Tibial nerve (tissue), 4 donors: Measurements from ENCODE around the gene ITGB7. TPM values are rescaled to one million over a fixed set of nuclear protein-coding genes. Genes with fewer than 3 reads are reported as not detected.

Experiments
- DNase-seq, 2 donors: peaks; one replicate each; pipeline ENCODE4 v3.0.0-alpha.2; 2019; ENCODE audit warnings: low spot score in 2 of 2
- H3K27ac ChIP-seq, 4 donors: fragments of 200-600 bp; sonication (generic) in 3 of 4; one replicate each; pipeline ENCODE4 v1.5.1; 2017 to 2019; ENCODE audit warnings: mild to moderate bottlenecking in 1 of 4
- H3K27me3 ChIP-seq, 2 donors: fragments of 200-600 bp; sonication (generic) in 1 of 2; one replicate each; pipeline versions ENCODE4 v1.5.1 to v1.6.0; 2017 to 2019
- H3K36me3 ChIP-seq, 3 donors: fragments of 200-600 bp; sonication (generic); one replicate each; pipeline ENCODE4 v1.5.1; 2018 to 2019
- H3K4me1 ChIP-seq, 4 donors: fragments of 200-600 bp; sonication (generic) in 3 of 4; one replicate each; pipeline ENCODE4 v1.5.1; 2017 to 2019
- H3K4me3 ChIP-seq, 4 donors: fragments of 200-600 bp; sonication (generic) in 3 of 4; one replicate each; pipeline ENCODE4 v1.5.1; 2017 to 2019; ENCODE audit warnings: mild to moderate bottlenecking in 1 of 4, moderate library complexity in 1 of 4
- H3K9me3 ChIP-seq, 4 donors: fragments of 200-600 bp; sonication (generic) in 3 of 4; one replicate each; pipeline ENCODE4 v1.5.1; 2017 to 2019
- EP300 ChIP-seq, 2 donors: sonication (generic); formaldehyde crosslinking; IDR thresholded peaks; one replicate each; pipeline ENCODE4 v1.6.1; 2017; ENCODE audit warnings: antibody characterized with exemption in 2 of 2, mild to moderate bottlenecking in 1 of 2
- POLR2A ChIP-seq, 2 donors: fragments of 450-650 bp; IDR thresholded peaks; one replicate each; pipeline ENCODE4 v1.6.1; 2017; ENCODE audit warnings: antibody characterized with exemption in 2 of 2, mild to moderate bottlenecking in 2 of 2, moderate library complexity in 2 of 2
- WGBS, 2 donors: methylation state at CpG; one replicate each; pipeline ENCODE4 v1.1.5; 2018; 5-methylcytosine and 5-hydroxymethylcytosine counted together
- total RNA-seq, 4 donors: library from RNA; depleted of rRNA; stranded (reverse); fragments of >200 nt; gene quantifications; one replicate each; pipeline ENCODE4 v1.1.0, GENCODE V29; 2016
- TF ChIP-seq, protein P1 (sequence below), 5 experiments: fragments of 200-600 bp in 3 of 5; fragments of 450-650 bp in 2 of 5; sonication (generic) in 3 of 5; IDR thresholded peaks; one replicate each; pipeline ENCODE4 v1.5.1; 2016 to 2019; ENCODE audit warnings: antibody characterized with exemption in 5 of 5, mild to moderate bottlenecking in 3 of 5, moderate library complexity in 2 of 5

ITGB7 gene
- total RNA-seq, 4 donors from 2014 or later = 3.6 to 15.1 (median 8.9) TPM

DNA sequence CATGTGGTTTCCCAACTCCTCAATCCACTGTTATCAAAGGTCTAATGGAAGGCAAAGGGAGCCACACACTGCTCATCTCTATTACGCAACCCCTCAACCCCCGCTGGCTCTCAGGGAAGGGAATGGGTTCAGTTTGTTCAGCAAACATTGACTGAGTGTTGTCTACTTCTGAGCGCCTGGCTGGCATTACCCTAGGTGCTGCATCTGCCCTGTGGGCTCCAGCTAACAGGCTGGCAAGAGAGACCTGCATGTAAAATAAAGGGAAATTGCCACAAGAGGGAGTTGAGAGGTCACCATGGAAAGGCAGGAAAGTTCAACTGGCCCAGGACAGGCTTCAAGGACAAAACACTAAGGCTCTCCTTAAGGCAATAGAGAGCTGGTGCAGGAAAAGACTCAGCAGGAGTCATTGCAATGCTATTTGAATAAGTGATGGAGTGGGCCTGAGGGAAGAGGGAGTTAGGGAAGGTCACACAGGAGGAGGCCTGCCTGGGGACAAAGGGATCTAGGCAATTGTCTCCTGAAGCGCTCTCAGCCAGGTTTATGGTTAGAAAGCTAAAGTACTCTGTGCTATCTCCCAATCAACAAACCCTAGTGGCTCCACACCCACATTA, 32.1 kb downstream of the ITGB7 start:
- TF ChIP-seq, protein P1, sequence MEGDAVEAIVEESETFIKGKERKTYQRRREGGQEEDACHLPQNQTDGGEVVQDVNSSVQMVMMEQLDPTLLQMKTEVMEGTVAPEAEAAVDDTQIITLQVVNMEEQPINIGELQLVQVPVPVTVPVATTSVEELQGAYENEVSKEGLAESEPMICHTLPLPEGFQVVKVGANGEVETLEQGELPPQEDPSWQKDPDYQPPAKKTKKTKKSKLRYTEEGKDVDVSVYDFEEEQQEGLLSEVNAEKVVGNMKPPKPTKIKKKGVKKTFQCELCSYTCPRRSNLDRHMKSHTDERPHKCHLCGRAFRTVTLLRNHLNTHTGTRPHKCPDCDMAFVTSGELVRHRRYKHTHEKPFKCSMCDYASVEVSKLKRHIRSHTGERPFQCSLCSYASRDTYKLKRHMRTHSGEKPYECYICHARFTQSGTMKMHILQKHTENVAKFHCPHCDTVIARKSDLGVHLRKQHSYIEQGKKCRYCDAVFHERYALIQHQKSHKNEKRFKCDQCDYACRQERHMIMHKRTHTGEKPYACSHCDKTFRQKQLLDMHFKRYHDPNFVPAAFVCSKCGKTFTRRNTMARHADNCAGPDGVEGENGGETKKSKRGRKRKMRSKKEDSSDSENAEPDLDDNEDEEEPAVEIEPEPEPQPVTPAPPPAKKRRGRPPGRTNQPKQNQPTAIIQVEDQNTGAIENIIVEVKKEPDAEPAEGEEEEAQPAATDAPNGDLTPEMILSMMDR (IDR thresholded peaks at IDR 0.05) = no peak
- TF ChIP-seq POLR2A (IDR thresholded peaks at IDR 0.05) = no peak
- no peak for TF ChIP-seq EP300 (IDR thresholded peaks at IDR 0.05)

DNA sequence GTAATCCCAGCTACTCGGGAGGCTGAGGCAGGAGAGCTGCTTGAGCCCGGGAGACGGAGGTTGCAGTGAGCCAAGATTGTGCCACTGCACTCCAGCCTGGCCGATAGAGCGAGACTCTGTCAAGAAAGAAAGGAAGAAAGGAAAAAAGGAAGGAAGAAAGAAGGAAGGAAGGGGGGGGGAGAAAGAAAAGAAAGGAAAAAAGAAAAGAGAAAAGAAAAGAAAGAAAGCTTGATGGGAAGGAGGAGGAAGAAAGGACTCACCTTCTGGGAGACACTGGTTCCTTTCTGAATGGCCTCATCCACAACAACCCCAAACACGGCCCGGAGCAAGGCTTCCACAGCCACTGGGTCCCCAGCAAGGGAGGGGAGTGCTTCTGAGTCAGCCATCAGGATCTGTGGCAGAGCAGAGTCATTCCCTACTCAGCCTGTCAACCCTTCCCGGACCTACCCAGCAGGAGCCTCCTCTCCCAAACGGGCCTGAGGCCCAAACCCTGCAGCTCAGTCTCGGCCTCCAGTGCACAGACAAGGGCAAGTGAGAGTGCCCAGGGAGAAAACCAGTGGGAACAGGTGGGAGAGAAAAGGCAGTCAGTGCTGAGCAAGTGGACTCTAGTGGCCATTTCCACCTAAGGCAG, 33.9 kb downstream of the ITGB7 start:
- TF ChIP-seq POLR2A (IDR thresholded peaks at IDR 0.05) (no peak), EP300 (IDR thresholded peaks at IDR 0.05) (no peak)
- TF ChIP-seq, protein P1 (IDR thresholded peaks at IDR 0.05) = no peak
- Histone ChIP-seq H3K27me3 (no peaks in the 10 kb centered on the region), H3K4me3 (no peak overlapping the region), H3K4me1 (peaks cover 0 to 18% (median 2%) of the 10 kb centered on the region in 4 donors), H3K36me3 (peaks cover 0 to 52% (median 0%) of the 10 kb centered on the region in 3 donors), H3K9me3 (no peaks in the 10 kb centered on the region), H3K27ac (no peak overlapping the region)
- no peak for DNase-seq
- 72 to 83% methylated on average over 10 of the region's 10 CpGs for WGBS, 2 donors

More for the DNA sequence above, 32.1 kb downstream of the ITGB7 start:
- peaks cover 0 to 34% (median 0%) of the 10 kb centered on the region in 3 donors for H3K36me3 ChIP-seq
- WGBS, 2 donors = 82 to 84% methylated on average over 4 of the region's 4 CpGs
- H3K27ac ChIP-seq = no peak overlapping the region
- no peak for DNase-seq
- no peaks in the 10 kb centered on the region for H3K27me3 ChIP-seq
- no peak overlapping the region for H3K4me3 ChIP-seq
- H3K9me3 ChIP-seq = no peaks in the 10 kb centered on the region
- peaks cover 0 to 32% (median 6%) of the 10 kb centered on the region in 4 donors for H3K4me1 ChIP-seq

DNA sequence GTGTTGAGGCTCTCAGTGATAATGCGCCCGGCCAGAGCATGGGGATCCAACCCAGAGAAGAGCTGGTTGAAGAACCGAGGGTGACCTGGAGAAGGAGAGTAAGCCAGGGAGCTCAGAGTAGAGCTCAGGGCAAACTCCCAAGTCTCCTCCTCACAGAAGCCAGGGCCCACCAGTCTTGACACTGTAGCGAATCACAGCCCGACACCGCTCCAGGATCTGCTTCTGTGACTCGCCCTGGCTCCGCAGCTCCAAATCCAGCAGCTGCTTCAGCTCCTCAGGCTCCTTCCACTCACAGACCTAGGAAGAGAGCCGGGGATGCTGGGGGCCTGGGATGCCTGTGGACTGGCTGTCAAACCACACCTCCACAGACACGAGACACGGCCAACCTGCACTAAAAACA, 34.7 kb downstream of the ITGB7 start:
- WGBS, 2 donors = 60 to 92% methylated on average over 11 of the region's 11 CpGs
- Histone ChIP-seq H3K4me3 (no peak overlapping the region), H3K27ac (no peak overlapping the region), H3K36me3 (peaks cover 0 to 61% (median 0%) of the 10 kb centered on the region in 3 donors), H3K27me3 (no peaks in the 10 kb centered on the region), H3K4me1 (peaks cover 0 to 18% (median 2%) of the 10 kb centered on the region in 4 donors), H3K9me3 (no peaks in the 10 kb centered on the region)
- no peak for DNase-seq
- TF ChIP-seq EP300 (IDR thresholded peaks at IDR 0.05) = no peak
- TF ChIP-seq POLR2A (IDR thresholded peaks at IDR 0.05) = no peak
- TF ChIP-seq, protein P1 (IDR thresholded peaks at IDR 0.05) = no peak

DNA sequence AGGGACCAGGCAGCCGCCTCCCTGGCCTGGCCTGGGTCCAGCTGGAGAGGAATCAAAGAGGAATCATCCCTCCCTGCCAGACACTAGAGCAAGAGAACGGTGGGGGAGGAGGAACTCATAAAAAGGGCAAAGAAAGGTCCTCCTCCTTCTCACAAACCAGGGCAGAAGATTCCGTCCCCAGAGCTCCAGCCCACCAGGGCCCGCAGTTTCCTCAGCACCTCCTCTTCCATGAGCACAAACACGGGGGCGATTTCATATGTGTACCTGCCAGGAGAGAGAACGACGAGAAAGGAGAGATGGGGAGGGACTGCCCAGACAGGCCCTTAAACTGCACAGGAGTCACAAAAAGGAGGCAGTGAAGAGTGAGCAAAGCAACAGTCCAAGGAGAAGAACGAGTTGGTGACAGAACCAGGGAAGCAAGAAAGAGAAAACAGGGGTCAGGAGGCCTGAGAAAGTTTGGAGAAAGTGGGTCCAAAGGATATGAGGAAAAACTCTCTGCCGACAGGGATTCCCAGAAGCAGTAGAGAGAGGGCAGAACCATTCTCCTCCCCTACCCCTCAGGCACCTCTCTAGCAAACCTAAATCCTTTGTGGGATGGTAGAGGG, 35.2 kb downstream of the ITGB7 start:
- 45 to 47% methylated on average over 10 of the region's 10 CpGs for WGBS, 2 donors
- peaks cover 0 to 66% (median 0%) of the 10 kb centered on the region in 3 donors for H3K36me3 ChIP-seq
- H3K4me3 ChIP-seq = no peak overlapping the region
- H3K27me3 ChIP-seq = no peaks in the 10 kb centered on the region
- peaks cover 0 to 18% (median 2%) of the 10 kb centered on the region in 4 donors for H3K4me1 ChIP-seq
- DNase-seq = no peak
- H3K9me3 ChIP-seq = no peaks in the 10 kb centered on the region
- H3K27ac ChIP-seq = no peak overlapping the region
- TF ChIP-seq EP300 (IDR thresholded peaks at IDR 0.05) = no peak
- TF ChIP-seq, protein P1 (IDR thresholded peaks at IDR 0.05) = no peak
- TF ChIP-seq POLR2A (IDR thresholded peaks at IDR 0.05) = no peak
